Endothelial cell of hepatic sinusoid (primary cell): Measurements from ENCODE around the gene NUMB.

Experiments
- in situ Hi-C: cut with HindIII; loops from 2 replicates; pipeline ENCODE4 v1.10.0; 2017; ENCODE audit warnings: low sequenced_read_pairs

Gene NUMB

DNA sequence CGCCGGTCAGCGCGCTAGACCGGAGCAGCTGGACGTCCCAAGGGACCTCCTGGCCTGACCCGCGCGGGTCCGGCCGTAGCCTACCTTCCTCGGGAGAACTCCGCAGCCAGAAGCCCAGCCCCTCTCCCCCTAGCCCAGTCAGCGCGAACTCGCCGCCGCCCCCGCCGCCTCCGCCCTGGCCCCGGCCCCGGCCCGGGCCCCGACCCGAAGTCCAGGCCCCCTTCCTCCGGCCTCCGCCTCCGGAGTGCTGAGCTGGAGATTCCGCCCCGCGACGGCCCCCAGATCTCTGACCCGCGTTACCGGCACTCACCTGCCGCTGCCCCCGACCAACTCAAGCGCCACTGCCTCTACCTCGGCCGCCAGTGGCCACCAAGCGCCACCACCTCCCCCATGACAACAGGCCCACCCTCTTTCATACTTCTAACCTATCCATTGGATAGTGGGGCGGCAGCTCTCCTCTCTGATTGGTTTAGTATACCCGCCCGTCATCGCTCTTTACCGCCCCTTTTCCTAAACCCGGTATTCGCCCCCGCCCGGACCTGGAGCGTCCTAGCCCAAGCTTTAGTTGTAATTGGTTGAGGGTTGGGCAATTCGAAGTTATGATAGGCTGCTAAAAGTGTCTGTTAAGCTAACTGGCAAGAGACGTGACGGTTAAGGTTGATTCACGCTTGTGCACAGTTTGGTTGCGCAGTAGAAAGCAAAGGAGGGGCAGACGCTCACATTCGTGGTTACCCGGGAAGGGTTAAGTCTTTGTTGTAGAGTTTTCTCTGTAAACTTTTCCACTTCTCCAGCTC is at the start of gene NUMB:
Gene NUMB, minus strand, starts transcription at position 364 of the 794 bp plus-strand sequence. CDS start 102,795 bp downstream, outside the sequence.
- in situ Hi-C loops = loop anchor here (25.0 kb wide), 1 partner anchor 271 kb away; no protein-coding TSS in a partner anchor

DNA sequence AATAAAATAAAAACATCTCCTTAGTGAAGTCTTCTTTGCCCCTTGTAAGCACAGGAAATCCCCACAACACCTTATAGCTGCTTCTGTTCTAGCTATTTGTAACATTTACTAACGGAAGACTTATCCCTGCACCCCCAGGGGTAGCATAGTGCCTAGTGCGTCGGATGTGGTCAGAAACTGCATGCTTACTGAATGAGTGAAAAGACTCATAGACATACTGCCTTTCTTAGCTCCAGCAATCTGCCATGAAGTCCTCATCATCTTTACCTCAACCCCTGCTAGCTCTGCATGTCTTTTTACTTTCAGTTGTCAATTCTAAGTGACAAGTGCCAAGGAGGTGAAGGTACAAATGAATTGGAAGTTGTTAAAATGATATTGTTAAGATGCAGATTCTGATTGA is 45.3 kb upstream of the NUMB start:
- in situ Hi-C loops = no loop called here

DNA sequence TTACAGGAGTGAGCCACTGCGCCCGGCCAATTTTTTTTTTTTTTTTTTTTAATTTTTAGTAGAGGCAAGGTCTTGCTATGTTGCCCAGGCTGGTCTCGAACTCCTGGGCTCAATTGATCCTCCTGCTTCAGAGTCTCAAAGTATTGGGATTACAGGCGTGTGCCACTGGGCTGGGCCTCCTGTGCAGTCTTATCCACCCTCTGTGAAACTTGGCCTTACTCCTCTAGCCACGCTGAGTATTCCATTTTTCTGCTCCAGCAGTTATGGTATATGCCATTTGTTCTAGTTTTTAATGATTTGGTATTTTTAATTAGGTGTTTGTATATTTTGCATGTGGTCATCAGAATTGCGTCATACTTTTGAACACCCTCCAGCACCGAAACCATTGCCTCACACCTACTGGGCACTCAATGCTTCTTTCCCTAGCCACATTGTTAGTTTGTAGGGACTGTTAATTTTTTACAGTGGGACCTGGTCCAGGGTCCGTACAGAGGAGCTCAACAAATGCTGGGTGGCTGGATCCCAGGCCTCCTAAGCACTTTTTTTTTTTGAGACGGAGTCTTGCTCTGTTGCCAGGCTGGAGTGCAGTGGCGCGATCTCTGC is 43.8 kb upstream of the NUMB start:
- in situ Hi-C loops = no loop called here

DNA sequence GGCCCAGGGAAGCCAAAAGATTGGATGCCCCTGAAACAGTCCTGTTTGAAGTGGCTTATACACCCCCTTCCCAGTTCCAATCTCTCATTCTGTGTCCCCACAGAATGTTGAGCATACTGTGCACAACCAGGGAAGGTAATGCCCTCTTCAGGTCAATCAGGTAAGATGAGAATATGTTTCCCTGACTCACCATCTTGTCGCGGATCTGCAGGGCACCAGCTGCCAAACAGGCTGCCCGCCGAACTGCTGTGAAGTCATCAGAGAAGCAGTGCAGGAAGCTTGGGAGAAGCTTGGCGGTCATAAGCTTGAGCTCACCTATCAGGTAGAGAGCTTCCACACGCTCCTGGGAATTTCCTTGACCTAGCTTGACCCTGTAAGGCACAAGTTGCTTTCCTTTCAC is 42.0 kb upstream of the NUMB start:
- in situ Hi-C loops = no loop called here

DNA sequence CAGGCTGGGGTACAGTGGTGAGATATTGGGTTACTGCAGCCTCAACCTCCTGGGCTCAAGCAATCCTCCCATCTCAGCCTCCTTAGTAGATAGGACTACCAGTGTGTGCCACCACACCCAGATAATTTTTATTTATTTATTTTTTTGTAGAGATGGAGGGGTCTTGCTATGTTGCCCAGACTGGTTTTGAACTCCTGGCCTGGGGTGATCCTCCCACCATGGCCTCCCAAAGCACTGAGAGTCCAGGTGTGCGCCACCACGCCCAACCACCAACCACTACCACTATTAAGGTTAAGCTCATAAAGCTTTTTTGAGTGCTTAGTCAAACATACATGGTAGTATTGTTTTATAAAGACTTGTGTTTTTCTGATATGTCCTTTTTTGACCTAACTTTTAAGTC is 36.2 kb upstream of the NUMB start:
- in situ Hi-C loops = no loop called here

DNA sequence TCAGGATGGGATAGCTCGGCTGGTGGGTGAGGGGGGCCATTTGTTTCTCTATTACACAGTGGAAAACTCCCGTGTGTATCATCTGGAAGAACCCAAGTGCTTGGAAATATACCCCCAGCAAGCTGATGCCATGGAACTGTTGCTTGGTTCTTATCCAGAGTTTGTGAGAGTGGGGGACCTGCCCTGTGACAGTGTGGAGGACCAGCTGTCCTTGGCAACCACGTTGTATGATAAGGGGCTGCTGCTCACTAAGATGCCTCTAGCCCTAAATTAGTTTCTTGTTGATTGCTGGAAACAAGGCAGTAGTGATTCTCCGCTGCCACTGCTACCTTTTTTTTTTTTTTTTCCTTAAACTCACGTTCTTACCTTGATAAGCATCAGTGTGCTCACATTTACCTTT is 34.3 kb upstream of the NUMB start:
- in situ Hi-C loops = no loop called here

DNA sequence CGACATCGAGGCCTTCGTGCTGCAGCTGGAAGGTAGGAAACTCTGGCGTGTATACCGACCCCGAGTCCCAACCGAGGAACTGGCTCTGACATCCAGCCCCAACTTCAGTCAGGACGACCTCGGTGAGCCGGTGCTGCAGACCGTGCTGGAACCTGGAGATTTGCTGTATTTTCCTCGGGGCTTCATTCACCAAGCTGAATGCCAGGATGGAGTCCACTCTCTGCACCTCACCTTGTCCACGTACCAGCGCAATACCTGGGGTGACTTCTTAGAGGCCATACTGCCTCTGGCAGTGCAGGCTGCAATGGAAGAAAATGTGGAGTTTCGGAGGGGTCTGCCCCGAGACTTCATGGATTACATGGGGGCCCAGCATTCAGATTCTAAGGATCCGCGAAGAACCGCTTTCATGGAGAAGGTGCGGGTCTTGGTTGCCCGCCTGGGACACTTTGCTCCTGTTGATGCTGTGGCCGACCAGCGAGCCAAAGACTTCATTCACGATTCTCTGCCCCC is 33.8 kb upstream of the NUMB start:
- in situ Hi-C loops = no loop called here

DNA sequence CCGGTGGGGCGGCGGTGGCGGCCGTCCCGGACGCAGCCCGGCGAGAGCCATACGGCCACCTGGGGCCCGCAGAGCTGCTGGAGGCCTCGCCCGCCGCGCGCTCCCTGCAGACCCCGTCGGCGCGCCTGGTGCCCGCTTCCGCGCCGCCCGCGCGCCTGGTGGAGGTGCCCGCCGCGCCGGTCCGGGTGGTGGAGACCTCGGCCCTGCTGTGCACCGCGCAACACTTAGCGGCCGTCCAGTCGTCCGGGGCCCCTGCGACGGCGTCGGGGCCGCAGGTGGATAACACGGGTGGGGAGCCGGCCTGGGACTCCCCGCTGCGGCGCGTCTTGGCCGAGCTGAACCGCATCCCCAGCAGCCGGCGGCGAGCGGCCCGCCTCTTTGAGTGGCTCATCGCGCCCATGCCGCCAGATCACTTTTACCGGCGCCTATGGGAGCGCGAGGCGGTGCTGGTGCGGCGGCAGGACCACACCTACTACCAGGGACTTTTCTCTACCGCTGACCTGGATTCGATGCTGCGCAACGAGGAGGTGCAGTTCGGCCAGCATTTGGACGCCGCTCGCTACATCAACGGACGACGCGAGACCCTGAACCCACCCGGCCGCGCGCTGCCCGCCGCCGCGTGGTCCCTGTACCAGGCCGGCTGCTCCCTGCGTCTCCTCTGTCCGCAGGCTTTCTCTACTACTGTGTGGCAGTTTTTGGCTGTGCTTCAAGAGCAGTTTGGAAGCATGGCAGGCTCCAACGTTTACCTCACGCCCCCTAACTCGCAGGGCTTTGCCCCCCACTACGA is 33.1 kb upstream of the NUMB start:
- in situ Hi-C loops = no loop called here

DNA sequence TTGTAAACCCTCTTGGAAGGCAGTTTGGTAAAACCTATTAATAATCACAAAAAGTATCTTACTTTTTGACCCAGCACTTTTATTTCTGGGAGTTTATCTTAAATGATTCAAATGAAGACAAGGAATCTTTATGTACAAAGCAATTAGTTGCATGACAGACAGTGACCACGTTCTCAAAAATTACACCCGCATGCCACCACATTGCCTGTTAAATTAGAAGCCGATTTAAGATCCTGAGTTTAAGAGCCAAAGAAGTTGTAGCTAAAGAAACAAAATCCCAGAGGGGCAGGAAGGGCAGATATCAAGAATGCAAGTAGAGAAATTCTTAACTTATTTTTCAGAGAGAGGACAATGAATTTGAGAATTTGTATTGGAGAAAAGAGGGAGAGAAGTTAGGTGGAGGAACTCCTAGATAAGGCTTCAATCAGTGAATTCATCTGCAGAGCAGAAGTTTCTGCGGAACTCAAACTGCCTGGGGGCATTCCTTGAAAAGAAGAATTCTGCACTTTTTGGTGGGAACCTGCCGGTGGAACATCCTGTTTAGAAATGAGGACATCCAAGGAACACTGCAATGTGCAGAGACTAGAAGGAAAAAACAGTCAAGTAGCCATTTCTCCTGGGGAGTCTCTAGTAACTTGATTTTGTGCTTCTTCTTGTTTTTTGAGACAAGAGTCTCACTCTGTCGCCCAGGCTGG is 31.3 kb upstream of the NUMB start:
- in situ Hi-C loops = no loop called here

DNA sequence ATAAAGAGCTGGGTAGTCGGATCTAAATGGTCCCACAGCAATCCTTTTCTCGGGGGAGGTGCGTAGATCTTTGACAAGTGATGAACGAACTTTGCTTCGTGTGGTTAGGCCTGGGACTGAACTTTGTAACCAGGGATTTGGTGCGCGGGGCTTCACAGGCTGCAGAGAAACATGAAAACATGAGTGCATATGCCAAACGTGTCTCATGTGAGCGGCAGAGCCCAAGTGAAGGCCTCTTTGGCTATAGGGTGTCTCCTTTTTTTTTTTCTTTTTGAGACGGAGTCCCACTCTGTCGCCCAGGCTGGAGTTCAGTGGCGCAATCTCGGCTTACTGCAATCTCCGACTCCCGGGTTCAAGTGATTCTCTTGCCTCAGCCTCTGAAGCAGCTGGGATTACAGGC is 20.3 kb upstream of the NUMB start:
- in situ Hi-C loops = no loop called here

DNA sequence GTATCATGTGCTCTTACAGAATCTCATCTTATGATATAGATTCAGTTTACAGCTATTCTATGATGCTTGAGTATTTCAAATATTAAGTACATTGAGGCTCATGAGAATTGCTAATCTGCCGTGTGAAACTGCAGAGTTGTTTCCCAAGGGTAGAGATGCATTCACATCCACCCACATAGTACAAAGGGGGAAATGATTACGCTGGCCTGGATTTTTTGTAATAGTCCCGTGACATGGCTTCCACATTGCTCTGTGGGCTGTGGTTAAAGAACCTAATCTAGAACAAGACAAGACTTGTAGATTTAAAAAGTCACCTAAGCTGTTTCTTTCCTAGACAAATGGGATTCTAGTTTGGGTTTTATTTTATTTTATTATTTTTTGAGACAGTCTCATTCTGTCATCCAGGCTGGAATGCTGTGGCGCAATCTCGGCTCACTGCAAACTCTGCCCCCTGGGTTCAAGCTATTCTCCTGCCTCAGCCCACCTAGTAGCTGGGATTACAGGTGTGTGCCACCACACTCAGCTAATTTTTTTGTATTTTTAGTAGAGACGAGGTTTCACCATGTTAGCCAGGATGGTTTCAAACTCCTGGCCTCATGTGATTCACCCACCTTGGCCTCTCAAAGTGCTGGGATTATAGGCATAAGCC is 19.4 kb upstream of the NUMB start:
- in situ Hi-C loops = no loop called here

DNA sequence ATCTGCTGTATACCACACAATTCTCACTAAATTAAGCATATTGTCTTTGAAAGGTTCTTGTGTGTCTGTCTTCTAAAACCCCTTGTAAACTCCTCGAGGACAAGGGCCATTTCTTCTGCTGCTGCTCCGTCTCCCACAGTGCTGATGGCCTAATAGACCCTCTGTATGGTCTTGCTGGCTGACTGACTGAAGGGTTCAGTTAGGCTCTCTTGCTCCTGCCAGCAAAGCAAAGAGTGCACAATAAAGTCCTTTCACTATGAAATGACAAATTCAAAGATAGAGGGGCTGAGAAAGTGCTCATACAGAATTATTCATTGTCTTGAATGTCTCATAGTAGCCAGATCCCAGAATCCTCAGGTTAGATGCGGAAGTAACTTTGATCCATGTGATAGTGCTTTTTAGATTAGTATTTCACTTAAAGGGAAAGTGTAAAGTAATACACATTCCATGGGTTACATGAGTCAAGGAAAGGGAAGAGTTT is 18.1 kb upstream of the NUMB start:
- in situ Hi-C loops = no loop called here

DNA sequence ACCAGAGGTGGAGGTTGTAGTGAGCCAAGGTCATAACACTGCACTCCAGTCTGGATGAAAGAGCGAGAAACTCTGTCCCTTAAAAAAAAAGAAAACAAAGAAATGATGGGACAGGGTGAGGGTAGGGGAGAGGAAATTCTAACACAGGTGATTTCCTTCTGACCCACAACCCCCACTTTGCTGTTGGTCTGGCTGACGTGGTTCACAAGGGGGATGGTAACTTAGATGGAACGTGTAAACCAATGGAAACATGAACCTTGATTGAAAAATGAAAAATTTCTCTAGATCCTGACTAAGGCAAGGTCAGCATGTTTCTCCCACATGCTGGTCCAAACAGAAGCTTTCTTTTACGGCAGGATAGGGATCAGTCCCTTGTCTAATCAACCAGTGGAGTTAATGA is 16.6 kb upstream of the NUMB start:
- in situ Hi-C loops = loop anchor here (25.0 kb wide), 1 partner anchor 288 kb away; no protein-coding TSS in a partner anchor

DNA sequence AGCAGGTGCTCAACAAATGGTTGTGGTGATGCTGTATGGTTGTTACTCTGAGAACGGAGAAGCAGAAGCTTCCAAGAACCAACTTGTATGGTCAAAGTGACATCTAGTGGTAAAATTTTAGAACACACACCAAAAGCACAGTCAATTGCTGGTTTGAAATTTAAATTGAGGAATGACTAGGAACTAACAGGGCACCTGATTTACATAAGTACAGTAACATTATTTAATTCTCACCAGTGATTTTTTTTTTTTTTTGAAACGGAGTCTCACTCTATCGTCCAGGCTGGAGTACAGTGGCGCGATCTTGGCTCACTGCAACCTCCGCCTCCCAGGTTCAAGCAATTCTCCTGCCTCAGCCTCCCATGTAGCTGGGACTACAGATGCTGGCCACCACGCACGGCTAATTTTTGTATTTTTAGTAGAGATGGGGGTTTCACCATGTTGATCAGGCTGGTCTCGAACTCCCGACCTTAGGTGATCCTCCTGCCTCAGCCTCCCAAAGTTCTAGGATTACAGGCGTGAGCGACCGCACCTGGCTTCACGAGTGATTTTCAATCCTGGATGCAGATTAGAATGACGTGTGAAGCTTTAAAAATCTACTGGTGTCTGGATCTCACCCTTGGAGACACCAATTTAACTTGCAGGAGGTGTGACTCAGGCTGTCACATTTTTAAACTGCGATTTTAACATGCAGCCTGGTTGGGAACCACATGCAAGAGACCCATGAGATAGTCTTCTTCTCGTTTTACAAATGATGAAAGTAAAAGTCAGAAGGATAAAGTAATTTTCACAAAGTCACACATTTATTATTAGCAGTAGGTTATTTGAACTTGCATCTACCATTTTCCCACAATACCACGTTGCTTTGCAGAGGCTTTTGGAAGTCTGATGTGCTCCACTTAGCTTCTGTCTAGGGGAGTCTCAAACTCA is 14.1 kb upstream of the NUMB start:
- in situ Hi-C loops = loop anchor here (25.0 kb wide), 1 partner anchor 285 kb away; no protein-coding TSS in a partner anchor

DNA sequence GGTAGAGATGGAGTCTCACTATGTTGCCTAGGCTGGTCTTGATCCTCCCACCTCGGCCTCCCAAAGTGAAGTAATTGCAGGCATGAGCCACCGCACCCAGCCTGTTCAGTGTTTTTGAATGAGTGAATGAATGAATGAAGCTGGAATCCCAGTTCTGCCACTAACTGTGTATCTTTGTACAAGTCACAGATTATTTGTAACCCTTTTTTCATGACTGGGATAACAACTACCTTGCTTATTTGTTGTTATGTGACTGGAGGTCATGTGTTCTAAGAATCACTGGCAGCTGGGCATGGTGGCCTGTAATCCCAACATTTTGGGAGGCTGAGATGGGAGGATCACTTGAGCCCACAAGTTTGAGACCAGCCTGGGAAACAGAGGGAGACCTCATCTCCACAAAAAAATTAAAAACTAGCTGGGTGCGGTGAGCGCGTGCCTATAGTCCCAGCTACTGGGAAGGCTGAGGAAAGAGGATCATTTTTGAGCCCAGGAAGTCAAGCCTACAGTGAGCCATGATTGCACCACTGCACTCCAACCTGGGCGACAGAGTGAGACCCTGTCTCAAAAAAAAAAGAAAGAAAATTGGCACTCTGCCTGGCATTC is 13.3 kb upstream of the NUMB start:
- in situ Hi-C loops = loop anchor here (25.0 kb wide), 1 partner anchor 284 kb away; no protein-coding TSS in a partner anchor

DNA sequence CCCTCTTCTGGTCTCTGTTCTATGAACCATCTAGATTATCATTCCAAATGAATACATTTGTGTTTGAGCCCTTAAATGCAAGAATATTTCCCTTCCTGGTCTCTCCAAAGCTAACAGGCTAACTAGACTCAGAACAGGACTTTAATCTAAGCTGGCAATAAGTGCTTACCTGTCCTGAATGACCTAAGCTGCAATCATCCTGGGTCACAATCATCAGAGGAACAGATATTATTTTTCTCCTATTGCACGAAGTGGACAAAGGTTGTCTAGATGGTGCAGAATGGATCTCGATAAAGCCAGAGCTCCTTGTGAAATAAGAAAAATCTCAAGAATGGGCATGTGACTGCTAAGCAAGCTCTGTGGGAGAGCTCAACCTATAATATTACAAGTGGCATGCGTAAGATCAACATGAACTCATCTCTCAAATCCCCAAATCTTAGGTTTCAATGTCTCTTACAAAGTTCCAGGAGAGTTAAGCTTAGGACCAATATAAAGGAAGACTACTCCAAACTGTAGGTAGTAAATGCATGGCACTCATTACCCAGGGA is 10.6 kb upstream of the NUMB start:
- in situ Hi-C loops = loop anchor here (5.0 to 25.0 kb wide), 3 partner anchors 77 to 282 kb away; no protein-coding TSS in a partner anchor

DNA sequence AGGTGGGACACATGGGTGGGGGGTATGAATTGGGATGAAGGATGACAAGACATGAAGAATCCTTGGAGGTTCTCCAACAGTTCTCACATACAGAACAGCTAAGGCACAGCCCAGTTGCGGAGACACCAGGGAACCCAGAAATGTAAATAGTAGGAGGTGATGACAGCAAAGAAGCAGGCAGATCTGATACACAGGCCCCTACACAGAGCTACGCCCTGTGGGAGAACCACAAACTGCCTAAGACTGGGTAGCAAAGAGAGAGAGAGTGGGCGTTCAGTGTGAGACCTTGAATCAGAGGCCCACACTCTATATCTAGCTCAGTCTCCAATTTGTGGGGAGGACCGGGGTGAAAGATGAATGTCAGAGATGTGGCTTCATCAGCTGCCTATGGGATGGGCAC is 9.5 kb upstream of the NUMB start:
- in situ Hi-C loops = loop anchor here (5.0 to 25.0 kb wide), 3 partner anchors 75 to 280 kb away; no protein-coding TSS in a partner anchor

DNA sequence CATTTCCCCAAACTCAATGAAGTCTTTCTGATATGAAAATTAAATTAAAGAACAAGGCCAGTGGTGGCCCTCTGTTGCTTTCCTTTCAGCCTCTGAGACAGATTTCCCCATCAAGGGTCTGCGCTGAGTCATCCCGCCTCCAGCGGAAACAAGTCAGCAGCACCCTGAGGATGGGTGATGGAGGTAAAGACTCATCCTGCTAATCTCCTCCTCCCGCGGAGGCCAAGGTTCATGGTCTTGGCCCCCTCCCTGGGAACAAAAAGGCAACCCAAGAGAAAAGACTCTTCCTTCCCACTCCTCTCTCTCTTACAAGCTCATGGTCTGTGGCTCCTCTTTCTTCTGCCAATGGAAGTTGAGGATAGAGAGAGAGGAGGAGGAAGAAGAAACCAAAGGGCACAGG is 9.0 kb upstream of the NUMB start:
- in situ Hi-C loops = loop anchor here (5.0 to 25.0 kb wide), 3 partner anchors 75 to 280 kb away; no protein-coding TSS in a partner anchor
